Testis (tissue), 2 donors: ENCODE measurements around the gene TM6SF1.

Experiments used
- CTCF ChIP-seq, 3 experiments: fragments of 450-650 bp in 2 of 3; fragments of 200-600 bp in 1 of 3; sonication (generic) in 1 of 3; IDR thresholded peaks; one replicate each; pipeline ENCODE4 v1.5.1; 2016 to 2019; ENCODE audit warnings: antibody characterized with exemption in 3 of 3, mild to moderate bottlenecking in 2 of 3, moderate library complexity in 1 of 3
- POLR2A ChIP-seq: fragments of 450-650 bp; IDR thresholded peaks from one replicate; pipeline ENCODE4 v1.6.1; 2017; ENCODE audit warnings: antibody characterized with exemption, mild to moderate bottlenecking, moderate library complexity

GRCh38 chr15:83112233-83112955 is 4.9 kb downstream of the TM6SF1 start:
- no peak for TF ChIP-seq CTCF (IDR thresholded peaks at IDR 0.05)
- TF ChIP-seq POLR2A: no peak
